Middle frontal gyrus (tissue), 1 donor: Measurements from ENCODE around the gene TEX2.
"Not testable (repeated sequence)": the region's sequence is repeated elsewhere in the genome, so short reads cannot be mapped to it uniquely, and the experiment has no call there.

ENCODE experiments used
- DNase-seq: peaks from one replicate; pipeline ENCODE4 v3.0.0-alpha.2; 2015; ENCODE audit warnings: low spot score; ENCODE audit errors: extremely low spot score

The TEX2 gene

DNA sequence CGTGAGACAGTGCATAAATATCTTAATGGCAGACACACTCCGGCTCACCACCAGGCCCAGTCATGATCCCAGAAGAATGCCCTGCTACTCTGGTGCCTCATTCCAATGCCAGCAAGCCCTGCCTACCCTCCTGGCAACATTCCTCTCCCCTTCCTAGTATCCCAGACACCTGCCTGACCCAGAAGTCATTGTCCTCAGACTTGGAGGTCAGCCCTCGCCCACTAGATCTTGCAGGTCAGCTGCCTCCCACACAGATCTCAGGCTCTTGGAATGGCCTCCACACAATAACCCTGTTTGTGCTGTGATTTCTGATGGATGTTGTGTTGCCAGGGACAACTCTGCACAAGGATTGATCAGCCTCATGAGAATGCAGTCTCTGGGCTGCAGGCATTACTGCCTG lies 1.8 kb upstream of the TEX2 start:
- DNase-seq, result no peak

DNA sequence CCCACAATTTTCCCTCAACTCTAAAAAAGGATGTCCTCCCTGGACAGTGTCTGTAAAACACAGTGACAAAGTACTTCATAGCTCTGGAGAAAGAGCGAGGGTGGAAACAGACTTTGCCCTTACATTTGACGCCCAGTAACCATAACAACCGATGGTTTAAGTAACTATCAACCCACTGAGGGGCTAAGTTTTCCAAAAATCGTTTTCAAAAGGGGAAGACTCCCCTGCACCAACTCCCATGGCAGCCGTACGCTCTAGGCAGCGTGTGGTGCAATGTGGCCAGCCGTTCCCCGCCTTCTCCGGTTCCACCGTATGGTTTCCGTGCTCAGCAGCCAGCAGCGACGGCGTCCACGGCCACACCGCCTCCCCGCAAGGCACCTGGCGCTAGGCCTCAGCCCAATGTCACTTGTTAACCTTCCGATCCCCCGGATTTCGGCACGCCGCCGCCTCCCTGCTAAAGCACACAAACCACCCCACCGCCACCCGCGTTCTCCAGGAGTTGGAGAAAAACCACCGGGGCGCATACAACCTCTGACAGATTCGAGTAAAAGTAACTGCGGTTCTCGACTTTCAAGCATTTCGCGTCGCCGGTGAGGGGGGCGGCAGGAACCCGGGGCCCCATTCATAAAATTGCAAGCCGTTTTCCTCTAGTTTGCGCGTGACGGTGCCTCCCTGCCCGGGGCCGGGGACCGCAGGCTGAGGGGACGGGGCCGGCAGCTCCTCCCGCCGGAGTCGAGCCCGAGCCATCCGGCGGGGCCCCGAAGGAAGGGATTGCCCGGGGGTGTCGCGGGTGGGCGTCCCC lies 661 bp downstream of the TEX2 start:
- DNase-seq, result no peak

DNA sequence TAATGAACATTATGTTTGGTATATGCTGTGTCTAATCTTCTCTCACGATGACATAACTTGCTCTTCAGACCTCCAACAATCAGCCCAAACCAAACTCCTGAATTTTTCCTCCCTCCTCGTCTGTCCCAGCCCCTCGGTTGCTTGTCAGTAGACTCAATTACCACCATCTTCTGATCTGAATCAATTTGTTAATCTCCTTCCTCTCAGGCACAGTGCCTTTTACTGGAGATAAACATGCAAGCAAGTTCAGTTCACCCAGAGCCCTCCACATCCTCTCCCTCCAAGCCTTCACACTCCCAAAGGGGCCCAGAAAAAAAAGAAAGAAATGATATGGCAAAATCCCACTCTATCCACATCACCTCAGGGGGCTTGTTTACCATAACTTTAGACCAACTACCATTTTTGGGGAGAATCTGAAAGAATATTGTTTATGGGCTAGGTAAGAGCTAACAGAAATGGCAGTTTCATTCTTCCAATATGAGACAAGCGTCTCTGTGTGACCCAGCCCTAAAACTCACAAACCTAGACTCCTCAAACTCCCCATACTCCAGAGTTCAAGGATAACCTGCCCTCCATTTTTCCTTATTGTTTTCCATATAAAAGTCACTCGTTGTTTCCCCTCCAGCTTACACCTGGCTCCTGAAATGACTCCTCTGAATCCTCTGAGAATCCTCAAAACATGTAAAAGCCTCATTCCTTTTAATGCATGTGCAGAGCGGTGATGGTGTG lies 1.5 kb downstream of the TEX2 start:
- DNase-seq, result no peak

DNA sequence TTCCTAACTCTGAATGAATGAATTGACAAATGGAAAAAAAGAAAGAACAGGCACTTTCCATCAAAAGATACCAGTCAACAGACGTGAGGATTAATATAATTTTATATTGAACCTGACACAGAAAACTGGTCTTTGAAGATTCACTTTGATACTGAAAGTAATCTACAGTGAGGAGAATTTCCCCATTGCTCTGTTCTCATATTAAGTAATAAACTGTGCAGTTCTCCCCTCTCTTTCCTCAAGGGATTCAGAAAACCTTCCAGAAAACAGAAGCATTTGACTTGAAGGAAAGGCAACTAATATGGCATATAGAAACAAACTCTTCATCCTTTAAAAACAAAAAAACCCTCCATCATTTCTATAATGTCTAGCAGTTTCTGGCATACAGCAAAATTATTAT lies 2.2 kb downstream of the TEX2 start:
- no peak for DNase-seq

DNA sequence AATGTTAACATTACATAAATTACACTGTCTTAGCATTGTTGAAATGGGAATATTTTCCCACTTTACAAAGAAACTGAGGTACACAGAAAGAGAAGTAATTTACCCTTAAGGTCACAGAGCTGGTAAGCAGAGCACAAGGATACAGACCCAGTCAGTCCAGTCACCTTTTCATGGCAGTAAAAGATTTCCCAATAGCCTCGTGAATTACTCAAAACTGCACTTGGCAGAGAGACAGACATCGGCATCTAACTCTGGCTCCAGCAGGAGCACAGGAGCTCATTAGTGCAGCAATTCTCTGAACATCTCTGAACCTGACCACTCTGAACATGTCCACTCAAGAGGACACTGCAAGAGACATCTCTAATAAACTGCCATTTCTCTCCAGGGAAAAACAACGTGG lies 3.1 kb downstream of the TEX2 start:
- no peak for DNase-seq

DNA sequence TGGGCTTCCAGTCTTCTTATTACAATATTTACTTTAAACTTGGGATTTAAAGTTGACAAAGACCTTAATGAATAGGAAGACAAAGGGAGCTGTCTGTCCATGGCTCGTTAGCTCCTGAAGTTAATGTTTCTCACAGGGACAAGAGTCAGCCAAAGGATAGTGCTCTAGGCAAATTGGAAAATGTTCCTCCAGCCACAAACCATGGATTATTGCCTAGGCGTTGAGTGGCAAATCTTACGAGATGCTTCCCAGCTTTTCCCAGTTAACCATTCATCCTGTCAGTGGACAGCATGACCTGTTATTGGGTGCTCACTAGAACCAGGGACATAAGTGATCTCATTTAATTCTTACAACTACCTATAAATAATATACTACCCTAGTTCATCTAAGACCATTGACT lies 3.6 kb downstream of the TEX2 start:
- DNase-seq, result no peak

DNA sequence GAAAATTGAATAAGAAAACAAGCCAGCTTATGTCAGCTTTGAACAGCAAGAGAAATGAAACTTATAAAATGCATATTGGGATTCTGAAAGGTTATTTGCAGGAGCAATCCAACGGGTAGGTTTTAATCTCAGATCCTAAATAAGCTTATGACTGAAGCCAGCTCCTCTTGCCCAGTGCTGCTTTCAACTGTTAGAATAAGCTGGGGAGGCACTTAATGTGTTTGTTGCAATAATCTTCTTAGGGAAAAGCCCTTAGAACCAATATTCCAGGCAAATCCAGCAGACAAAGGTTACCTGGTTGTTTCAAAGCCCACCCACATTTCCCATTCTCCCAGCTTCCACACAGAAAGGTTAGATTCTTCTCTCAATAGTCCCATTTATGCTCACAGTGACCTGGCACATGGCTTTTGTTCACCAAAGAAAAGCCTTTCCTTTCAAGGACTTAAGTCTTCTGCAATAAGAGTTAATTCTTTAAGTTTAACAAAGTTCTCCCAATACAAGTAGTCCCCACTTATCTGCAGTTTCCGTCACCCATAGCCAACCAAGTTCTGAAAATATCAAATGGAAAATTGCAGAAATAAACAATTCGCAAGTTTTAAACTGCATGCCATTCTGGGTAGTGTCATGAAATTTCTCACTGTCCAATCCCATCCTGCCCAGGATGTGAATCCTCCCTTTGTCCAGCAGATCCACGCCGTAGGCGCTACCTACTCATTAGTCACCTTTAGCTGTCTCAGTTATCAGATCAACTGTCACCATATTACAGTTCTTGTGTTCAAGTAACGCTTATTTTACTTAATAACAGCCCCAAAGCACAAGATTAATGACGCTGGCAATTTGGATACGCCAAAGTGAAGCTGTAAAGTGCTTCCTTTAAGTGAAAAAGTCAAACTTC lies 5.9 kb downstream of the TEX2 start:
- no peak for DNase-seq

DNA sequence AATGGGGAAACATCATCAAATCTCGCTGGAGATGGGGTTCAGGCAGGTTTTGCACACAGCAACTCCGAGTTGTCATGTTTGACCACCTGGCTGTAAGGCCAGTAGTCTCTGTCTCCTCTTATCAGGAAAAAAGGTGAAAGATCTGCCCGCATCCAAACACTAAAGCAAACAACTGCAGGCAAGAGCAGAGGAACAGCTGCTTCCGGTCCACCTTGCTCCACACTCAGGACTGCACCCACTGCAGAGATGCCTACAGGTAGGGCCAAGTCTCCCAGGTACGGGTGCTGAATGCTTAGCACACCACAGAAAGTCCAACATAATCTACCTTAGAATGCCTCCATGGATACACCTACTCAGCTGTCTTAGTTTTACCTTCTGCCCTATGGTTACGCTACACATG lies 7.3 kb downstream of the TEX2 start:
- DNase-seq, result no peak

DNA sequence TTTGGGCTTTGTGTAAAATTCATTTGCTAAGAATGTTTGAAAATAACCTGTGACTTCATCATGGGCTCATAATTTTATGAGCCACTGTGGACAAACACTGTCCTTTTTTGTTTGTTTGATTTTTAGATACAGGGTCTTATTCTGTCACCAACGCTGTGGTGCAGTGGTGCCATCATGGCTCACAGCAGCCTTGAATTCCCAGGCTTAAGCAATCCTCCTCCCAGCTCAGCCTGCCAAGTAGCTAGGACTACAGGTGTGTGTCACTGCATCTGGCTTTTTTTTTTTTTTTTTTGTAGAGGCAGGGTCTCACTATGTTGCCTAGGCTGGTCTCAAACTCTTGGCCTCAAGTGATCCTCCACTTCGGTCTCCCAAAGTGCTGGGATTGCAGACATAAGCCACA lies 8.3 kb downstream of the TEX2 start:
- no peak for DNase-seq

DNA sequence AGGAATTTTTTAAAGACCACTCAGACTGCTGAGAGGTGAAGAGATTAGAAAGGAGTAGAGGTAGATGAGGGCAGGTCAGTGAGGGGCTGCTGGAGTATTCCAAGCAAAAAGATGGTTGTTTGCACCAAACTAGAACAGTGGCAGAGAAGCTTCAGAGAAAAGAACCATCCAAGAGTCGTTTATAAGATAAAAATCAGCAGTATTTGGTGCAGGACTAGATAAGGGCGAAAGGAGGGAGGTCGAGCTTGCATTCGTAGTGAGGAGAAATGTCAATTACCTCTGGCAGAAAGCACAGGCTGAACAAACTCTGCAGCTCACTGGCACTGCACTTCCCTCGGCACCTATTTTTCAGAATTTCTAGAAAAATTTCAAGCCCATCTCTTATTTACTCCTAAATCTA lies 9.6 kb downstream of the TEX2 start:
- no peak for DNase-seq

DNA sequence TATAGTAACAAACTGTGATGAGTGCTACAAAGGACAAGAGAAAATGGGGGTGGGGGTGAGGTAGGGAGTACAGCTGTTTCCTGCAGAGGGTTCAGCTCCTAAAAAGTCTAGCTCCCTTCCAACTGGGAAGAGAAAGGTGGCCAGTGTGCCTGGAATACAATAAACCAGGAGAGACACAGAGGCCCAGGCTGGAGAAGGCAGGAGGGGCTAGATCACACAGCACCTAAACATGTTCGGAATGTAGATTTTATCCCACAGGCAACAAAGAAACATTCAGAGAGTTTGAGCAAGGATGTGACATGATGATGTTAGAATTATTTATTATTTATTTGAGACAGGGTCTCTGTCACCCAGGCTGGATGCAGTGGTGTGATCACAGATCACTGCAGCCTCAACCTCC lies 10.2 kb downstream of the TEX2 start:
- DNase-seq, result no peak

DNA sequence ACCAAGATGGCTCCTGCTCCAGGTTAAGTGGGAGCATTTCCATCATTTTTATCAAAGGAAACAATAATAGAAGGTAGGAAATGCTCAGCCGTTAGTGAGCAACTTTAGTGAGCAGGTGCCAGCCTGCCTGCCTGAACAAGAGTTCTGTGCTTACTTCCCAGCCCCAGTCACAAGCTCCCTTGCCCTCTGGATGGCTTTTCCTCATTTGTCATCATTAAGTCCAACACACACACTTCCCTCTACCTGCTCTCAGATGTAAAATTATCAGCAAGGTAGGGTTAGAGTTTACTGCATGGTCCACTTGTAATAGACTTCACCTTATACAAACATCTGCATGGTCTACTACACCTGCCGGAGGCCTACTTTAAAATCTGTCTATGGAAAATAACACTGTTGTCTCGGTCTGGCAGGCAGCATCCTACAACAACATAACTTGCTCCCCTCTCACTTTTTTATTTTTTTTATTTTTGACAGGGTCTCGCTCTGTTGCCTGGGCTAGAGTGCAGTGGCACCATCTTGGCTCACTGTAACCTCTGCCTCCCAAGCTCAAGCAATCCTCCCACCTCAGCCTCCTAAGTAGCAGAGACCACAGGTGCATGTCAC lies 12.7 kb downstream of the TEX2 start:
- DNase-seq, result no peak

DNA sequence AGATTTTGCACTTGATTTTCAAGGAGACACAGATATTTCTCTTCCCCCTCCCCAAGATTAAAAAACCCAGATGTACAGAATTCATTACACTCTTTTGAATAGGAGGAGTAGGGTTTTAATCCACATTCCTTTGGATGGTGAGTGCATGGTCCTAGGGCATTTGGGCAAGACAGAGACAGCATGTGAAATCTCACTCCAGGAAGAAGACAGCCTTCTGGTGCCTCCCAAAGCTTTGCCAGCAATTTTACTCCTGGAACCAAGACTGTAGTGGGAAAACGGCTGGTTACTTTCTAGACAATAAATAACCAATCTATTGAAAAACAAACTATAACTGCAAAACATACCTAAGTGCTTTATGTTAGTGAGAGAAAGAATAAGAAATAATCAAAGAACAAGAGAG lies 15.2 kb downstream of the TEX2 start:
- DNase-seq, result no peak

DNA sequence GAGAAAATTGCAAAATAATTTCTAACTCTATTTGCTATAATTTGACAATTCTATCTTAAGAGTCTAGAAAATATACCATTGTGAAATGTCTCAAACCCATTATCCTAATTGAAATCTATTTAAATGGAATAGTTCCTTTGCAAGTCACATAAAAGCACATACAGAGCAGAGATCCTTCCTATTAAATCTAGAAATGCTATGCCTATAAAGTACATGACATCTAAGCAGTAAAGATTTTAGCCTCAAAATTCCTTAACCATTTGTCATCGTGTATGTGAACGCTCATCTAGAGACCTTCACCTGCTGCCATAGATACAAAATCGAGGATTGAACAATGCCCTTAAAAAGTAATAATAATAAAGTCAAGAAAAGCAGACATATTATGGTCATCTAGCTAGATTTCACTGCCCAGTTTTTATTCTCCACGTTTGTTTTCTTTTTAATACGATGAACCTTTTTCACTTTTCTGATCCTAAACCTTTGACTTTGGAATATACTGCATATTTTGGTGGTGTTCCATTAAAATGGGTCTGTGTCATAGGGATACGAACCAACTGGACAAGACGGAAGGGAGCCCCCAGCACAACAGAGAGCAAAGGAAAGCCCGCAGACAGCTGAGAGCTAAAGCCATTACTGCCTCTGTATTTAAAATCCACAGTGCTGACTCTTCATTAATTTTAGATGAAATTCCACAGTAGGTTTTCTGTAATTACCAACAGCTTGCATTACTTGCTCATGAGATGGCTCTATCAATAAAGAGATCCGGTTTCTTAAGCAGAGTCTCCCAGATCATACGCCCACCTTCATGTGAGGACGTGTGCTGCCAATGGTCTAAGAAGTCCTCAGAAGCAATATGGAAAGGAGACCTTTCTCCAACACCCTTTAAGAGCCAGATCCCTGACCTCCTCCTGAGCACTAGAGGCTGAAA lies 17.6 kb downstream of the TEX2 start:
- DNase-seq, result no peak

DNA sequence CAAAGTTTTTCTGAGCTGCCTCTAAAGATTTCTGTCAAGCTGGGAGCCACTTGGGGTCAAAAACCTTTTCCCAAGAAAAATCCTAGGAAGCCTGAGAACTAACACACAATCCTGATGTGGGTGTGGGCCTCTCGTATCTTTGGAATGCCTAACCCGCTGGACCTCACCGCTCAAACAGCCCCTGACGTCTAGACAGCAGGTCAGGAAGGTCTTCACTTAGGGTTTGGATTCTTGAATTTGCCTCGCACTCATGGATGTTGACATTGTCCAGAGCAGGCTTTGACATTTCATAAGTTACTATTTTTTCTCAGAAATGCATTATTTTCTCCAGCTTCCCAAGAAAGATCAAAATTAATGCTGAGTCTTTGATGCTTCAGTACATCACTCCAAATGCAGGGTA lies 18.9 kb downstream of the TEX2 start:
- no peak for DNase-seq

DNA sequence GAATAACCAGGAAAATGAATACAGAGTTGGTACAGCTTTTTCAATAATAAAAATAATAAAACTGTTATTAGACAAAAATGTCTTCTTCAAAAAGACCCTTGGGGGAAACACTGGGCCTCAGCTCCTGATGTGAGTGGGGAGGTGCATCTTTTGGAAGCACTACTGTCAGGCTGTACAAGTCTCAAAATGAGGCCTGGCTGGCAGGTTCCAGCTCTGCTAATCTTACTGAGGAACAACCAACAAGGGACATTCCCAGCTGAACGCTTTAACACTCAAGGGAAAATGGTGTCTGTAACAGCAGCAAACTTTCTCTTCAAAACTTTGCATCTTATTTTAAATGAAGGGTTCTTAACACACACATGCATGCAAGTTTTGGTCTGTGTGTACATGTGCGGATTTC lies 19.7 kb downstream of the TEX2 start:
- DNase-seq, result no peak

DNA sequence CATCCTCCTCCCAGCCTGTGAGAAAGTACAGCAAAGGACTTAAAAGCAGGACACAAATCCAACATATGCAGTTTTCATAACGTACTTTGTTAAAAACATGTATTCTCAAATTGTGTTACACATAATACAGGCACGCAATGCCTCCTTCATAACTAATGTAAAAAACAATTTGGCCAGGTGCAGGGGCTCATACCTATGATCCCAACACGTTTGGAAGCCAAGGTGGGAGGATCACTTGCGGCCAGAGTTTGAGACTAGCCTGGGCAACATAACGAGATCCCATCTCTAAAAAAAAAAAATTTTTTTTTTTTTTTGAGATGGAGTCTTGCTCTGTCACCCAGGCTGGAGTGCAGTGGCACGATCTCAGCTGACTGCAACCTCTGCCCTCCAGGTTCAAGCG lies 20.4 kb downstream of the TEX2 start:
- DNase-seq, result no peak

DNA sequence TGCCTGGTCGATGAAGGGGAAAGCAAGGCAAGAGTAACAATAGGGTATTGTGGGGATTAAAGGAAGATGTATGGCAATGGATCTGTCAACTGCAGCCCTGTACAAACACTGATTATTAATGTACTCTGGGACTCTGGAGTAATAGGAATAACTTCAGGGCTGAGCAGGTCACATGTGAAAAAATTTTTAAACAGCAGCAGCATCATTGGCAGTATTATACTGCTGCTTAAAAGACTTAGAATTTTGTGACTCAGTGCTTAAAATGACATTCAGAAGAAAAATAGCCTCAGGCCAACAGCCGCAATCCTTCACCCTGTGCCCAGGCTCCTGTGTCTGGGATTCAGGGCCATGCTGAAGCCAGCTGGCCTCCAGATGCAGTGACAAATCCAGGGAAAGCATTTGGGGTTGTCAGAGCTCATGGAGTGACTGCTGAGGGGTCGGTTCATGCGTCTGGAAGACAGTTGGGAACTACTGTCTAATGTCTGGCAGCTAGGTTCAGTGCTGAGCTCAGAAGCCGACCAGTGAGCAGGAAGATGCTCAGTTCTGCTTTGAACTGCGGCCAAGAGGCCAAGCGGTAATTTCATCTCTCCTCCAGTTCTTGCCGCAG lies 22.2 kb downstream of the TEX2 start:
- DNase-seq, result no peak

DNA sequence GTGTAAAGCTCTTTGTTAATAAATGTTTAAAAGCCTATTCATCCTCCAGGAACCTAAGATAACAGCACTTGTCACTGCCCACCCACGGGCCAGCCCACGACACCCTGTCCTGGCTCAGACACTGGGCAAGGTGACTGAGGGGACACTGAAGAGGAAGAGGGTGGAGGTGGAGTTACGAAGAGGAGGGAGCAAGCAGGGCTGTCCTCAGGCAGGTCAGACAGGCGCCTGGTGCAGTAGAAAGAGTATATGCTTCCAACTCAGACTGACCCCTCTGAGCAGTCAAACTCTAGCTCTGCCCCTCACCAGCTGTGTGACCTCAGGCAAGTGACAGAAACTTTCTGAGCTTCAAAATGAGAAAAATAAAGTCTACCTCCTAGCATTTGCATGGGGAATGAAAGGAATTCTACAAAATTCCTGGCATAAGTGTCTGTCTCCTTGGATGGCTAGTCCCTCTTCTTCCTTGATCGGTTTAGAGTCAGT lies 22.8 kb downstream of the TEX2 start:
- DNase-seq, result no peak

DNA sequence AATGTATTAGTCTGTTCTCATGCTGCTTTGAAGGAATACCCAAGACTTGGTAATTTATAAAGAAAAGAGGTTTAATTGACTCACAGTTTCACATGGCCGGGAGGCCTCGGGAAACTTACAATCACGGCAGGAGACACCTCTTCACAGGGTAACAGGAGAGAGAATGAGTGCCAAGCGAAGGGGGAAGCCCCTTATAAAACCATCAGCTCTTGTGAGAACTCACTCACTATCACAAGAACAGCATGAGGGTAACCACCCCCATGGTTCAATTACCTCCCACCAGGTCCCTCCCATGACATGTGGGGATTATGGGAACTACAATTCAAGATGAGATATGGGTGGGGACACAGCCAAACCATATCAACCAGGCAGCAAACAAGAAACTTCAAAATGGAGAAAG lies 24.6 kb downstream of the TEX2 start:
- not testable (repeated sequence) for DNase-seq
